A549 treated with Mapracorat at 1 μM for 4 hours (cell line): Measurements from ENCODE around the gene SPRR2B. TPM values are rescaled to one million over a fixed set of nuclear protein-coding genes. Genes with fewer than 3 reads are reported as not detected.

Experiments
- total RNA-seq: library from RNA; stranded (reverse); fragments of 200-300 nt; extraction: Qiagen RNA extraction; gene quantifications from 5 replicates; pipeline ENCODE4 v1.2.3, GENCODE V29; 2022

SPRR2B gene
- total RNA-seq, result not detected in 5 replicates

DNA sequence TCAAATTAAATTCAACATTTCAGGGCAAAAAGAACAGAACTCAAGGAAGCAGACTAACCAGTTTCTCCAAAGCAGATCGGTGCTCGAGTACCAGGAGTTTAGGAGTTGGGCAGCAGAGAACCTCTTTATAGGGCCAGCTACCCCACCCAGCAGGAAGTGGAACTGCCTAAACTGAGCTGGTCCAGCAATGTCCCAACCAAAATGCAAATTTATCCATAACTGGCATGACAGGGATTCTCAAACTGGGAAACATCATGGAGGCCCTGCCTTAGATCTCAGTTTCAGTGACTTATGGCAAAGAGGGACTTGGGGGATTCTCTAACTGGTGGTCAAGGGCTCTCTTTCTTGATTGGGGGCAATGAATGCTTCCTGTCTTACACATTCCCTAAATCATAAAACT lies at the start of gene SPRR2B:
SPRR2B (minus strand) TSS at position 101 of the 400 bp plus-strand sequence. CDS start 772 bp downstream, outside the sequence.

DNA sequence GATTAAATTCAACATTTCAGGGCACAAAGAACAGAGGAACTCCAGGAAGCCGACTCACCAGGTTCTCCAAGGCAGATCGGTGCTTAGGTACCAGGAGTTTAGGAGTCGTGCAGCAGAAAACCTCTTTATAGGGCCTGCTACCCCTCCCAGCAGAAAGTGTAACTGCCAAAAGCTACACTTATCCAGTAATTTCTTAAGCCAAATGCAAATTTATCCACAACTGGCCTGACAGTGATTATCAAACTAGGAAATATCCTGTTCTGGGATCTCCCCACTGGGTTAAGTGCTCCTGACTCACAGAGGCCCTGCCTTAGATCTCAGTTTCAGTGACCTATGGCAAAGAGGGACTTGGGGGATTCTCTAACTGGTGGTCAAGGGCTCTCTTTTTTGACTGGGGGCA lies 42.0 kb upstream of the SPRR2B start, which contains the start of gene SPRR2F:
SPRR2F (minus strand) TSS at position 101 of the 400 bp plus-strand sequence. CDS start 783 bp downstream, outside the sequence.

GRCh38 chr1:153094426-153094825 lies 23.0 kb upstream of the SPRR2B start, which contains the start of gene SPRR2E:
SPRR2E (minus strand) TSS chr1:153094526; CDS start chr1:153093751, 775 bp downstream.

GRCh38 chr1:153057375-153057774 lies 14.0 kb downstream of the SPRR2B start, which contains the start of gene SPRR2A:
SPRR2A (minus strand) TSS chr1:153057512; CDS start chr1:153056735, 777 bp downstream.

GRCh38 chr1:153040950-153041631 lies 30.3 kb downstream of the SPRR2B start, which contains the start of gene SPRR2D:
SPRR2D (minus strand) TSS chr1:153041120; CDS start chr1:153040346, 774 bp downstream.

GRCh38 chr1:153030895-153031294 lies 40.5 kb downstream of the SPRR2B start, which contains the start of gene SPRR1B:
SPRR1B (plus strand) TSS chr1:153031203; CDS start chr1:153032346, 1,143 bp downstream.

Other genes starting within 250 kb of the SPRR2B start
- not detected in 5 replicates for gene LCE1A, start 244.1 kb downstream of the SPRR2B start, total RNA-seq
- not detected in 5 replicates for gene LCE6A, start 228.8 kb downstream of the SPRR2B start, total RNA-seq
- gene LCE7A, start 211.6 kb downstream of the SPRR2B start, total RNA-seq, result not detected in 5 replicates
- not detected in 5 replicates for gene SMCP, start 193.3 kb downstream of the SPRR2B start, total RNA-seq
- gene IVL, start 163.1 kb downstream of the SPRR2B start, total RNA-seq, result 0.06 to 0.13 TPM (median 0.10 TPM) in 3 of 5 replicates, not detected in the others
- gene SPRR5, start 124.4 kb downstream of the SPRR2B start, total RNA-seq, result not detected in 5 replicates
- not detected in 5 replicates for gene SPRR4, start 101.0 kb downstream of the SPRR2B start, total RNA-seq
- gene SPRR1A, start 87.5 kb downstream of the SPRR2B start, total RNA-seq, result not detected in 5 replicates
- gene SPRR3, start 69.9 kb downstream of the SPRR2B start, total RNA-seq, result not detected in 5 replicates
- not detected in 5 replicates for gene SPRR1B, start 40.4 kb downstream of the SPRR2B start, total RNA-seq
- gene SPRR2D, start 30.5 kb downstream of the SPRR2B start, total RNA-seq, result not detected in 5 replicates
- not detected in 5 replicates for gene SPRR2A, start 14.1 kb downstream of the SPRR2B start, total RNA-seq
- not detected in 5 replicates for gene SPRR2E, start 22.9 kb upstream of the SPRR2B start, total RNA-seq
- gene SPRR2F, start 41.9 kb upstream of the SPRR2B start, total RNA-seq, result not detected in 5 replicates
- not detected in 5 replicates for gene SPRR2G, start 79.3 kb upstream of the SPRR2B start, total RNA-seq
- not detected in 5 replicates for gene LELP1, start 131.8 kb upstream of the SPRR2B start, total RNA-seq
- not detected in 5 replicates for gene PRR9, start 146.0 kb upstream of the SPRR2B start, total RNA-seq
- not detected in 5 replicates for gene LORICRIN, start 188.1 kb upstream of the SPRR2B start, total RNA-seq
- gene PGLYRP3, start 241.3 kb upstream of the SPRR2B start, total RNA-seq, result not detected in 5 replicates